ENCODE data around the gene AHRR.
"Not testable (repeated sequence)": the region's sequence is repeated elsewhere in the genome, so short reads cannot be mapped to it uniquely, and the experiment has no call there.

Gene AHRR

DNA sequence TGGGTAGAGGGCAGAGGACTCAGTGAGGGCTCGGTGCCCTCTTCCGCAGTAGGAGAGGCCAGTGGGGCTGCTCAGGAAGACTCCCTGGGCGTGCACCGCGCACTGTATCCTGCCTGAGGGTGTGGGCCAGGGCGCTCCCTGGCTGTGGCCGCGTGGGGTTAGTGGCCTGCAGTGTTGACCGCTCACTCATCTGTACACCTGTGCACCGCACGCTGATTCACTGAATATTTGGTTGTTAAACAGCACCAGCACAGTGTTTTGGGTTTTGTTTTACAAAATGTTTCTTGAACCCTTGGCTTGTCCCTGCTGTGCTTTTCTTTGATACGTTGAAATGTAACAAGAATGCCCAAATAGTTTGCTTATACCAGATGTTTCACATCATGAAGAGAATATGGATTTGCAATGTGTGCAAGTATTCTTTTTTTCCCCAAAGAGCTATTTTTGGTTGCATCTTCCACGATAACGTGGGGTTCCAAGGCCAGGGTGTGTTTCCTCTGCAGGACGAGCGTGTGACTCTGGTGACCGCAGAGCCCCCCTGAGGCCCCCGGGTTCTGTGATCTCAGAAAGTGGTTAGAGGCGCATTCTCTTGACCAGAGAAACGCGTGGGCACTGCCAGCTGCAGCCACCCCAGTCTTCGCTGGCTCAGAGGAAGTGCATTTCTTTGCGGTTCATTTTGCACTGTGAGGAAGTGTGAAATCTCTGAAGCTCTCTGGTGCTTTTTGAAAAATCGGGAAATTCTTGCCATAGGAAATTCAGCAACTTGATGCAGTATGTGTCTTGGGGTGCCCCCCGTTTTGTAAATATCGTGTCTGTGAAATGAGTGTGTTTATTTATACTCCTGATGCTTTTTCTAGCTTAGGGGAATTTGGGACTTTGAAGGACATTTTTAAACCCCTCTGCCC lies 46.9 kb downstream of the AHRR start:
- DNase-seq: peak; percentile 22

GRCh38 chr5:369151-369868 lies 47.8 kb downstream of the AHRR start:
- DNase-seq: peak; percentile 55

DNA sequence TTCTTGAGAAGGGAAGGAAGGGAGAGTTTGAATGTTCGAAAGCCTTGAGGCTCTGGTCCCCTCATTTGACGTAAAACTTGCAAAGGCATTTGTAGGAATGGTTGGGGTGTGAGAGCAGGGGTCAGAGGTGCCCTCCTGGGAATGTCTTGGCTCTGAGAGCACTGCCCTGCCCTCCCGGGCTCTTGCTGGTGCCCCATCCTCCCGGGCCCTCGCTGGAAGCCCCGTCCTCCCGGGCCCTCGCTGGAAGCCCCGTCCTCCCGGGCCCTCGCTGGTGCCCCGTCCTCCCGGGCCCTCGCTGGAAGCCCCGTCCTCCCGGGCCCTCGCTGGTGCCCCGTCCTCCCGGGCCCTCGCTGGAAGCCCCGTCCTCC lies 48.3 kb downstream of the AHRR start:
- DNase-seq: not testable (repeated sequence)

DNA sequence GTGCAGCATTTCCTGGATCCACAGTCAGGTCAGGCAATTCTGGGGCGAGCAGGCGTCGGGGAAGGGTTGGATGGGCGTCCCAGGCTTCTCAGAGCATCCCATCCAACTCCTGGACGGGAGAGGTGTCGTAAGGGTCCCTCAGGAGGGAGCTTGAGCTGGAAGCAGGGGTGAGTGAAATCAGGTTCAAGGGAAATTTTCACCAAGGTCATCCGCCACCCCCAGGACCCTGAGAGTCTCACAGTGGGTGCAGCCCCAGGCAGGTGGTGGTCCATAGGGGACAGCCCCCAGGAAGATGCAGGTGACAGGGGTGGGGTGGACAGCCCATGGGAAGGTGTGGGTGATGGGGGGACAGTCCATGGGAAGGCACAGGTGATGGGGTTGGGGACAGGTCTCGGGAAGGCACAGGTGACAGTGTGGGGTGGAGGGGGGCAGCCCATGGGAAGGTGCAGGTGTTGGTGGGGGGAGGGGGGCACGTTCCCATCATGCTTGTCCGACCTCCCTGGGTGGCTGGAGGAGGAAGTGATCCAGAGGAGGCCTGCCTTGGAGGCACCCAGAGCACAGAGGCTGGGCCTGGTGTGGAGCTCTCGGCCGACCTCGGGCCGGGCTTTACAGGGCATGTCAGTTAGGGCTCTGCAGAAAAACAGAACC lies 48.9 kb downstream of the AHRR start:
- peak; percentile 44 for DNase-seq

DNA sequence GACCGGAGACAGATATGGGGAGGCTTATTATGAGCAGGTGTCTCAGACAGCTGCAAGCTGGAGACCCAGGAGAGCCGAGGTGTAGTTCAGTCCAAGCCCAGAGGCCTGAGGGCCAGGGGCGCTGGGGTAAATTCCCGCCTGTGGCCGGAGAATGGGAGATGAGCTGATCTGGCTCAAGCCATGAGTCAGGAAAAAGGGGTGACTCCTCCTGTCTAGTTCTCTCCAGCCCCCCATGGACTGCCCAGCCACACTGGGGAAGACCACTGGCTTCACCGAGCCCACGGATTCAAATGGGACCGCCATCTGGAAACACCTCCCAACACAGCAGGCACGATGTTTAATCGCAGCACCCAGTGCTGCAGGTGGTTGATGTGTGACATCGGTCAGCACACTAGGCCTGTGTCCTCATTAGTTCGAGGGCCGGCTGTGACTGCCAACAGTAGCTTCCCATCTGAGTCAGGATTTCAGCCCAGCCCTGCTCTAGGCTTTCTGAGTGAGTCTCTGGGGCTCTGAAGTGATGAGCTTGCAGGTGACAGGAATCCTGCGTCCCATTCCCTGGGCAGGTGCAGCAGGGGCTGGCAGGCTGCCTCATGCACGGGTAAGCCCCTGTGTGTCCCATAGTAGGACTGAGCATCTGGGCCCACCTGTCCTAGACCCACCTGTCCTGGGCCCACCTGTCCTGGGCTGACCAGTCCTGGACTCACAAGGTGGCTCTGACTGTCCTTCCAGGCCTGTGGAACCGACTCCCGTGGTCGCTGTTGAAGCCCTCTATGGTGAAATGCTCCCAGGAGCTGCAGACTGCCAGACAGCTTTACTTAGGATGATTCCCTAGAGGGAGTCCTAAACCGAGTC lies 49.7 kb downstream of the AHRR start:
- peak; percentile 49 for DNase-seq

GRCh38 chr5:371811-372555 lies 50.5 kb downstream of the AHRR start:
- DNase-seq: peak; percentile 43

GRCh38 chr5:372556-372995 lies 51.1 kb downstream of the AHRR start:
- peak; percentile 49 for DNase-seq

GRCh38 chr5:372996-373709 lies 51.6 kb downstream of the AHRR start:
- DNase-seq: no peak

- DNase-seq: peak; percentile 47
Observed at GRCh38 chr5:373710-374602, 52.4 kb downstream of the AHRR start.

GRCh38 chr5:374631-375335 lies 53.3 kb downstream of the AHRR start:
- DNase-seq: peak; percentile 45

DNA sequence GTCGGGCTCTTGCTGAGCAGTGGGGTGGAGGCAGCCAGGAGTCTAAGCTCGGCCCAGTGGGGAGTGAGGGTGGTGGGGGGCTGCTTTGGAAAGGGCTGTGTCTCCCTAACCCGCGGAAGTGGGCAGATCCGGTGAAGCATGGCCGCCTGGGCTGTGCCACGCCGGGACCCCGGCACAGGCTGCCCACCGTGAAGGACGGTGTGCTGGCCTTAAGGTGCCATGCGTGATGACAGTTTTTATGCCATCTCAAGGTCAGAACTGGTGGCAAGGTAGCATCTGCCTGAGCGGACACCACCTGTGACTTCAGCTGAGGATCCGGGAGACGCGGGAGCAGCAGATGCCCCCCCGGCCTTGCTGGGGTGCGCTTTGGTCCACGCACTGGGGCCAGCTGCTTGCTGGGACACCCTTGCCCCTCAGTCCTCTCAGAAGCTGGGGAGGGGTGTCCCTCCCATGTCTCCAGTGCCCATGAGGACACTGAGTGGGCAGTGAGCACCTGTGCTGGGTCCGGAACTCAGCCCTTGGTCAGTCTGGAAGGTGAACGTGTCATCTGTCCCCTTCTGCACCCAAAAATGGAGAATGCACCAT lies 53.9 kb downstream of the AHRR start:
- DNase-seq: peak; percentile 48

- peak; percentile 62 for DNase-seq
Observed at GRCh38 chr5:375921-376798, 54.6 kb downstream of the AHRR start.

DNA sequence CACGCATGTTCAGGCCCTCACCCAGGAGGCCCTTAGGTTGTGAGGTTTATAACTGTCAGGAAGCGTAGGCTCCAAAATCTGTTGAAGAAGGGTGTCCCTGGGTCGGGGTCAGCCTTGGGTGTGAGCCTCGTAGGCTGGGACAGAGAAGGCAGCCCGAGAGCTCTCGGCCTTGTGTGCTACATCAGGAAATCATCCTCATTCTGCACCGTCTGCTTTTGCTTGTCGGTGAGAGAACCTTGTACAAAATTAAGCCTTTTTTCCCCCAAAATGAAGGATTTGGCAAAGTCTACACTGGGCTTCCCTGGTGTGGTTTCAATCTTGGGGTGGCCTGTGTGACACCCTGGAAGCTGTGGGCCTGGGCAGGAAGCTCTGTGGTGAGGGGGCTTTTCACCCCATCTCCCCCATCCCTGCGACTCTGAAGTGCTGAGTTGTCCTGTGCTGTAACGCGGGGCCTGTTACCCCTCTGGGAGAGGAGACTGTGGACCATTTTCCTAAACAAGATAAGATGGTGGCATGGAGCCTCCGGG lies 55.3 kb downstream of the AHRR start:
- DNase-seq: peak; percentile 35

- DNase-seq: peak; percentile 40
Observed at GRCh38 chr5:377326-377981, 55.9 kb downstream of the AHRR start.

- peak; percentile 47 for DNase-seq
Observed at GRCh38 chr5:378301-378891, 56.9 kb downstream of the AHRR start.

DNA sequence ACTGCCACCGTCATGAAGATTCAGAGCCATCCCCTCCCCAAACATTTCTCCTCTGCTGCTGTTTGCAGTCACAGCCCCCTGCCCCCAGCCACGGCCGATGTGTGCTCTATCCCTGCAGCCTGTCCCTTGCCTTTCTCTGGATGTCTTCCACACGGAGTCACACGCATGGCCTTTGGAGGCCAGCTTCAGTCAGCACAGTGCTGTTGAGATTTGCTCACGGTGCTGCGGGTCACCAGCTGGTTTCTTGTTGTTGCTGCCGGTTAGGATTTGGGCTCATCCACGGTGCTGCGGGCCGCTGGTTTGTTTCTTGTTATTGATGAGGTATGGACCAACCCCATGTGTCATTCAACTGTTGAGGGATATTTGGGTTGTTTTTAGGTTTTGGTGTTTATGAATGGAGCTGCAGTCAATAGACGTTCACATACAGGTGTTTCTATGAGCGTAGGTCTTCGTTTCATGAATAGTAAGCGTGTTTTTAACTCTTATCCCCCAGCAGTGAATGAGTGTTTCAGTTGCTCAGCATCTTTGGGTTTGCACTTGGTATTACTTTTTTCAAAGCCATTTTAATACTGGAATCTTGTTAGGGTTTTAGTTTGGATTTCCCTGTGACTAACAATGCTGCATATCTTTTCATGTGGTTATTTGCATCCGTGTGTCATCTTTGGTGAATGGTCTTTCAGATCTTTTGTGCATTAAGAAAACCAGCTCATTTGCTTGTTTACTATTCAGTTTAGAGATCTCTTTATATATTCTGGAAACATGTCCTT lies 57.6 kb downstream of the AHRR start:
- peak; percentile 41 for DNase-seq

All from islet precursor cell (in vitro differentiated cells).